Measurements from ENCODE around the gene AKNAD1.

Gene AKNAD1

GRCh38 chr1:108832929-108833328, 24.0 kb downstream of the AKNAD1 start:
- Histone ChIP-seq H3K27ac (ENCODE audit: low read depth, low read length) (no peak overlapping the region), H3K23ac (ENCODE audit: low read length) (no peak overlapping the region), H3K14ac (ENCODE audit: low read length) (no peak overlapping the region), H3K4me2 (ENCODE audit: low read length) (no peak overlapping the region), H3K4me1 (ENCODE audit: control insufficient read depth in 1 of 2, insufficient read depth in 2 of 2, low read length in 2 of 2) (peaks cover 9% of the 10 kb centered on the region in 2 experiments), H2BK5ac (ENCODE audit: low read depth, low read length, poor library complexity) (no peak overlapping the region), H3K79me2 (ENCODE audit: control insufficient read depth, insufficient read depth, low read length, poor library complexity) (no peaks in the 10 kb centered on the region), H3K4ac (ENCODE audit: low read depth, low read length) (no peak overlapping the region), H2AK5ac (ENCODE audit: low read length) (no peak overlapping the region), H3K9me3 (ENCODE audit: insufficient read depth, low read depth, low read length) (no peaks in the 10 kb centered on the region), H3K9ac (ENCODE audit: low read length) (no peak overlapping the region), H3K36me3 (ENCODE audit: control insufficient read depth in 1 of 2, insufficient read depth in 2 of 2, low read length in 2 of 2) (no peaks in the 10 kb centered on the region), H3K79me1 (ENCODE audit: low read length) (no peaks in the 10 kb centered on the region), H2BK12ac (ENCODE audit: low read length) (no peak overlapping the region), H3K27me3 (ENCODE audit: insufficient read depth, low read length) (no peaks in the 10 kb centered on the region), H4K12ac (ENCODE audit: low read depth, low read length) (no peak overlapping the region), H4K8ac (ENCODE audit: low read depth, low read length) (no peak overlapping the region), H3K18ac (ENCODE audit: low read length) (no peak overlapping the region), H3K4me3 (ENCODE audit: low read depth, low read length) (no peak overlapping the region), H2BK120ac (ENCODE audit: insufficient read depth, low read length, poor library complexity) (no peak overlapping the region), H2AFZ (ENCODE audit: insufficient read depth, low read length, poor library complexity) (no peak overlapping the region), H4K91ac (ENCODE audit: low read depth, low read length) (no peak overlapping the region)
- WGBS (ENCODE audit: extremely low coverage, insufficient coverage, insufficient read length), result no CpG with 5 or more reads among the region's 2 CpGs
- DNase-seq, result no peak

GRCh38 chr1:108831225-108831624, 25.7 kb downstream of the AKNAD1 start:
- Histone ChIP-seq H3K18ac (ENCODE audit: low read length) (no peak overlapping the region), H3K36me3 (ENCODE audit: control insufficient read depth in 1 of 2, insufficient read depth in 2 of 2, low read length in 2 of 2) (no peaks in the 10 kb centered on the region), H2BK5ac (ENCODE audit: low read depth, low read length, poor library complexity) (no peak overlapping the region), H2BK12ac (ENCODE audit: low read length) (no peak overlapping the region), H4K12ac (ENCODE audit: low read depth, low read length) (no peak overlapping the region), H3K4ac (ENCODE audit: low read depth, low read length) (no peak overlapping the region), H3K27me3 (ENCODE audit: insufficient read depth, low read length) (no peaks in the 10 kb centered on the region), H3K79me1 (ENCODE audit: low read length) (no peaks in the 10 kb centered on the region), H3K4me2 (ENCODE audit: low read length) (no peak overlapping the region), H3K14ac (ENCODE audit: low read length) (no peak overlapping the region), H3K9ac (ENCODE audit: low read length) (no peak overlapping the region), H3K23ac (ENCODE audit: low read length) (no peak overlapping the region), H4K8ac (ENCODE audit: low read depth, low read length) (no peak overlapping the region), H3K4me1 (ENCODE audit: control insufficient read depth in 1 of 2, insufficient read depth in 2 of 2, low read length in 2 of 2) (peaks cover 9% of the 10 kb centered on the region in 2 experiments), H2AK5ac (ENCODE audit: low read length) (no peak overlapping the region), H2AFZ (ENCODE audit: insufficient read depth, low read length, poor library complexity) (no peak overlapping the region), H3K27ac (ENCODE audit: low read depth, low read length) (no peak overlapping the region), H2BK120ac (ENCODE audit: insufficient read depth, low read length, poor library complexity) (no peak overlapping the region), H3K79me2 (ENCODE audit: control insufficient read depth, insufficient read depth, low read length, poor library complexity) (no peaks in the 10 kb centered on the region), H3K4me3 (ENCODE audit: low read depth, low read length) (no peak overlapping the region), H4K91ac (ENCODE audit: low read depth, low read length) (no peak overlapping the region), H3K9me3 (ENCODE audit: insufficient read depth, low read depth, low read length) (no peaks in the 10 kb centered on the region)
- no CpG with 5 or more reads among the region's 2 CpGs for WGBS (ENCODE audit: extremely low coverage, insufficient coverage, insufficient read length)
- peak; percentile 75 to 96 for DNase-seq

GRCh38 chr1:108830119-108831008, 26.5 kb downstream of the AKNAD1 start:
- Histone ChIP-seq H4K8ac (ENCODE audit: low read depth, low read length) (peak overlapping the region; percentile 9), H3K9me3 (ENCODE audit: insufficient read depth, low read depth, low read length) (no peaks in the 10 kb centered on the region), H4K12ac (ENCODE audit: low read depth, low read length) (no peak overlapping the region), H3K79me1 (ENCODE audit: low read length) (no peaks in the 10 kb centered on the region), H3K79me2 (ENCODE audit: control insufficient read depth, insufficient read depth, low read length, poor library complexity) (no peaks in the 10 kb centered on the region), H3K36me3 (ENCODE audit: control insufficient read depth in 1 of 2, insufficient read depth in 2 of 2, low read length in 2 of 2) (no peaks in the 10 kb centered on the region), H3K9ac (ENCODE audit: low read length) (no peak overlapping the region), H3K4me1 (ENCODE audit: control insufficient read depth in 1 of 2, insufficient read depth in 2 of 2, low read length in 2 of 2) (peaks cover 9% of the 10 kb centered on the region in 2 experiments), H2AK5ac (ENCODE audit: low read length) (no peak overlapping the region), H2BK12ac (ENCODE audit: low read length) (no peak overlapping the region), H3K27ac (ENCODE audit: low read depth, low read length) (peak overlapping the region; percentile 3), H4K91ac (ENCODE audit: low read depth, low read length) (peak overlapping the region; percentile 31), H3K27me3 (ENCODE audit: insufficient read depth, low read length) (no peaks in the 10 kb centered on the region), H3K14ac (ENCODE audit: low read length) (peak overlapping the region; percentile 17), H2BK5ac (ENCODE audit: low read depth, low read length, poor library complexity) (peak overlapping the region; percentile 43), H3K18ac (ENCODE audit: low read length) (no peak overlapping the region), H3K4me3 (ENCODE audit: low read depth, low read length) (no peak overlapping the region), H2BK120ac (ENCODE audit: insufficient read depth, low read length, poor library complexity) (peak overlapping the region; percentile 44), H3K4ac (ENCODE audit: low read depth, low read length) (no peak overlapping the region), H3K23ac (ENCODE audit: low read length) (no peak overlapping the region), H2AFZ (ENCODE audit: insufficient read depth, low read length, poor library complexity) (peak overlapping the region; percentile 39), H3K4me2 (ENCODE audit: low read length) (no peak overlapping the region)
- peak; percentile 96 to 97 for DNase-seq
- no CpG with 5 or more reads among the region's 20 CpGs for WGBS (ENCODE audit: extremely low coverage, insufficient coverage, insufficient read length)

- no peak overlapping the region for H4K8ac ChIP-seq (ENCODE audit: low read depth, low read length)
- H3K27me3 ChIP-seq (ENCODE audit: insufficient read depth, low read length), result no peaks in the 10 kb centered on the region
- H3K79me2 ChIP-seq (ENCODE audit: control insufficient read depth, insufficient read depth, low read length, poor library complexity), result no peaks in the 10 kb centered on the region
- H2AK5ac ChIP-seq (ENCODE audit: low read length), result no peak overlapping the region
- no CpG with 5 or more reads among the region's 6 CpGs for WGBS (ENCODE audit: extremely low coverage, insufficient coverage, insufficient read length)
- no peak overlapping the region for H3K18ac ChIP-seq (ENCODE audit: low read length)
- H3K14ac ChIP-seq (ENCODE audit: low read length), result no peak overlapping the region
- no peak overlapping the region for H2BK12ac ChIP-seq (ENCODE audit: low read length)
- no peak overlapping the region for H2BK120ac ChIP-seq (ENCODE audit: insufficient read depth, low read length, poor library complexity)
- no peaks in the 10 kb centered on the region for H3K79me1 ChIP-seq (ENCODE audit: low read length)
- H3K4me3 ChIP-seq (ENCODE audit: low read depth, low read length), result no peak overlapping the region
- no peak overlapping the region for H2BK5ac ChIP-seq (ENCODE audit: low read depth, low read length, poor library complexity)
- H3K23ac ChIP-seq (ENCODE audit: low read length), result no peak overlapping the region
- no peaks in the 10 kb centered on the region for H3K36me3 ChIP-seq (ENCODE audit: control insufficient read depth in 1 of 2, insufficient read depth in 2 of 2, low read length in 2 of 2)
- H3K4me1 ChIP-seq (ENCODE audit: control insufficient read depth in 1 of 2, insufficient read depth in 2 of 2, low read length in 2 of 2), result peaks cover 9% of the 10 kb centered on the region in 2 experiments
- H3K4me2 ChIP-seq (ENCODE audit: low read length), result no peak overlapping the region
- no peak overlapping the region for H3K27ac ChIP-seq (ENCODE audit: low read depth, low read length)
- H2AFZ ChIP-seq (ENCODE audit: insufficient read depth, low read length, poor library complexity), result no peak overlapping the region
- no peak overlapping the region for H3K9ac ChIP-seq (ENCODE audit: low read length)
- H3K9me3 ChIP-seq (ENCODE audit: insufficient read depth, low read depth, low read length), result peaks cover 2% of the 10 kb centered on the region
- peak in 1 of 2 donors; percentile 32 for DNase-seq
- H4K12ac ChIP-seq (ENCODE audit: low read depth, low read length), result no peak overlapping the region
- H4K91ac ChIP-seq (ENCODE audit: low read depth, low read length), result no peak overlapping the region
- no peak overlapping the region for H3K4ac ChIP-seq (ENCODE audit: low read depth, low read length)
Observed at GRCh38 chr1:108829498-108829916, 27.4 kb downstream of the AKNAD1 start.
